Measurements from ENCODE around the gene DGUOK.

The DGUOK gene

GRCh38 chr2:73983322-73984202 lies 56.9 kb downstream of the DGUOK start:
- peak; percentile 45 for DNase-seq

- peak; percentile 34 for DNase-seq
Observed at GRCh38 chr2:73984203-73984921, 57.7 kb downstream of the DGUOK start, which contains the start of gene TET3. TSS of gene TET3 (plus strand) at chr2:73984910. CDS start at chr2:73986404, 1,494 bp downstream.

DNA sequence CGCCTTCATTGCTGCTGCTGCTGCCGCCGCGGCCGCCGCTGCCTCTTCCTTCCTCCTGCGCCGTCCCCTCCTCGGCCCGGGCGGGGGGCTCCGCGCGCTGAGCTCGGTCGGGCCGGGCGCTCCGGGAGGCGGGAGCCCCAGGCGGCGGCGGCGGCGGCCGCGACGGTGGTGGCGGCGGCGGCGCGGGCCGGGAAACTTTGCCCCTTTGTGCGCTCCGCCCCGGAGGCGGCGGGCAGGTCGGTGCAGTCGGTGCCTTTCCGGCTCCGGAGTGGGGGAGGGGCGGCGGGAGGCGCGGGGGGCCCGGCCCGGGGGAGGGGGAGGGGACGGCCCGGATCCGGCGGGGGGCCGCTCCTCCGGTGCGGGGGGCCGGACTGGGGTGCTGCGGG lies 58.2 kb downstream of the DGUOK start:
- peak; percentile 34 for DNase-seq

DNA sequence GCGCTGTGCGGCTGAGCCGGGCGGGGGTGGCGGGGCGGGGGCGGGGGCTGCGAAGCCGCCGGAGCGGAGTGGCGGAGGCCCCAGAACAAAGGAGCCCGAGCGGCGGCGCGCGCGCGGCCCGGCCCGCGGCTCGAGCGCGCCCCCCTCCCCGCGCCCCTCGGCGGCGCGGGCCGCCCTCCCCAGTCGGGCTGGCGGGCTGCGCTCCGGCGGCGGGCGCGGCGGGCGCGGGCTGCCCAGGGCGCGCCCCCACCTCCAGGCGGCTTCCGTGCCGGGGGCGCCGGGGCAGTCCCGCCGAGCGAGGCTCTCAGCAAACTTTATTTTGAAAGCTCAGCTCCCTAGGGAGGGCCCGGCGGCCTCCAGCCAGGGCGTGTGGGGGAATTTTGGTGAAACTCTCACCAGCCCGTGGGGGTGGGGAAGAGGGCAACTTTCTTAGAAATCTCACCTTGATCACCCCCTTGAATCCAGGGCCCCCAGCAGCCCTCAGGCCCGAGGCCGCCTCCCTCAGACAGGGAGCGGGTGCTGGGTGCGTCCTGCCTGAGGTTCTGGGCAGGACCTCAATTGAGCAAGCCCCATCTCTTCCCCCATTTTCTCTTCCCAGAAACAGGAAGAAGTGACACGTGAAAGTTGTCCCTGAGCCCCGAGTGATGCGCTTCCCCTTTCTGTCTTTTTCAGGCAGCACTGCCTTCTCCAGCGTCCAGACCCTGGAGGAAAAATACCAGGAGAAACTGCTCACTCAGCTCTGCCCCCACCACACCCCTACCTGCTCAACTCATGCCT lies 58.8 kb downstream of the DGUOK start:
- no peak for DNase-seq

DNA sequence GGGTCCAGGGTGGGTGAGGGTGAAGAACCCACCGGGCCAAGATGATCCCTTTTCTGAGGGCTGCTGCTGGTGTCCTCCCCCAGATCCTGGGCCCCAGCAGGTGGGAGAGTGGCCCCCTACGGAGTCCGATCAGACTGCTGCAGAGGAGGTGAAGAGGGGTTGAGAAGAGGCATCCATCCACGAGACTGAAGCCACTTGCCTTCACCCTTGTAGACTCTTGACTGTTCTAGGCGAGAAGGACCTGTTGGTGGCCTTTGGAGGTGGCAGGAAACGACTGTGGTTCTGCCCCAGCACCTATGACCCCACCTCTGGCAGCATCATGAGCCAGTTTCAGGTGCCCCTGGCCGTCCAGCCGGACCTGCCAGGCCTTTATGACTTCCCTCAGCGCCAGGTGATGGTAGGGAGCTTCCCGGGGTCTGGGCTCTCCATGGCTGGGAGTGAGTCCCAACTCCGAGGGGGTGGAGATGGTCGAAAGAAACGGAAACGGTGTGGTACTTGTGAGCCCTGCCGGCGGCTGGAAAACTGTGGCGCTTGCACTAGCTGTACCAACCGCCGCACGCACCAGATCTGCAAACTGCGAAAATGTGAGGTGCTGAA lies 59.5 kb downstream of the DGUOK start:
- DNase-seq = no peak

GRCh38 chr2:73987109-73987947 lies 60.6 kb downstream of the DGUOK start:
- DNase-seq = no peak

GRCh38 chr2:73987948-73988700 lies 61.4 kb downstream of the DGUOK start:
- no peak for DNase-seq

- no peak for DNase-seq
Observed at GRCh38 chr2:73989972-73990371, 63.3 kb downstream of the DGUOK start.

GRCh38 chr2:73990531-73990930 lies 63.9 kb downstream of the DGUOK start:
- no peak for DNase-seq

GRCh38 chr2:73992036-73992435 lies 65.4 kb downstream of the DGUOK start:
- DNase-seq = no peak

- no peak for DNase-seq
Observed at GRCh38 chr2:73993376-73993775, 66.7 kb downstream of the DGUOK start.

DNA sequence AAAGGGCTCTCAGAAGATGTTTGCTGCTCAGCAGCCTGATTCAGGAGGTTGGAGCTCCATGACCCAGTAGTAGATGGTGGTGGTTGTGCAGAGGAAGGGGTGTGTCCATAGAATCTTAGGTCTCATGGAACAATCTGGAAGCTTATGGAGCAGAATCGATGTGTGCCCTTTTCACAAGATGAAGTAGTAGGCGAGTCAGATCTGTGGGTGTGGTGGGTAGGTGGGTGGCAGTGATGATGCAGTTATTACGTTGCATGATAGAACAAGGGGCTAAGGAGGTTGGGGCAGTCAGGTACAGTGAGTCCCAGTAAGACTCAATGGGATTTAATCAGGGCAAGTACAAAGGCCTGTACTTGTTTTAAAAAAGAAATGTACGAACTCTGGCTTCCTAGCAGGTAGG lies 67.1 kb downstream of the DGUOK start:
- no peak for DNase-seq

- no peak for DNase-seq
Observed at GRCh38 chr2:73994178-73994831, 67.6 kb downstream of the DGUOK start.

DNA sequence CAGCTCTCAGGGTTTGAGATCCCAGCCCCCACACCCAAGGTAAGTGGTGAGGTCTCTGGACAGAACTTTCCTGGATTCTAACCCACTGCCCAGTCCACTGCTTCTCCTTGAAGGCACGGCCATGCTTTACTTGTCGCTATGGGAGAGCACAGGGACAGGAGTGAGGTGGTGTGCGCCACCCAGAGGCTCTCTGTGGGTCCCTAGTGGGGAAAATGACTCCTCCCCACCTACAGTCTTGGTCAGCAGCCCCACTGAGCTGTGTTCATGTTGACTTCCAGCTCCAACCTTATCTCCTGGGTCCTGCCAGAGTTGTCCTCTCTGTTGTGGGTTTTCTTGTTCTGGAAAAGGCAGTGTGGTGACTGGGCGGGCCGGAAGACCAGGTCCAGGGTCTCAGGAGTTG lies 69.1 kb downstream of the DGUOK start:
- no peak for DNase-seq

DNA sequence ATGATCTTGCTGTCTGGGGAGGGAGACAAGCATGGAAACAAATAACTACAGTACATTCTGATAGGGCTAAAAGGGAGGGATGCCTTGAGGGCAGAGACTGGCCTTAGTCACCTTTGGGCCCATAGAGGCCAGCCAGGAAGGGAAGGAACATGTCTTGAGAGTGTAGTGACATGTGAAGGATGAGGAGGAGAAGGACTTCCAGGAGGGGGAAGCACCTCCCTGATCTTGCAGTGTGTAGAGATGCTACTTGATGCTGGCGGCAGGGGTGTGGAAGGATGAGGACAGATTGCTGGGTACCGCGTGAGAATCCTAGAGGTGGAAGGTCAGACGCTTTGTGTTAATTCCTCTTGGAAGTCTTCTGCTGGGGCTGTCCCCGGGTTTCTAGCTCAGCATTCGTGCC lies 71.1 kb downstream of the DGUOK start:
- no peak for DNase-seq

DNA sequence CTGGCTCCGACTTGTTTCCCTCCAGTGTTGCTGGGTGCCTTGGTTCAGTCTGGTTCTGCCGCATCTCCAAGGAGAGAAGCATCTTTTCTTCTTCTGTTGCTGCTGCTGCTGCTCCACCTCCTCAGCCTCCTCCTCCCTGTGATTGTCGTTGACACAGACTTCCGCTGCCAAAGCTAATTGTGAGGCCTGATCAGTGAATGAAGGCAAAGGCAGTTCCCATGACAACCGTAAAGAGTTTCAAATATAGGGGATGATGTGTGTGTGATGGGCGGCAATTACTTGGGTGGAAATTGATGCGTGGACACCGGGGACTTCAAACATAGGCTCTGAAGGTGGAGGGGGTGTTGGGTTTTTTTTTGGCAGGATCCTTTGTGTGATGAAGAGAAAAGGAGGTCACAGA lies 71.8 kb downstream of the DGUOK start:
- no peak for DNase-seq

DNA sequence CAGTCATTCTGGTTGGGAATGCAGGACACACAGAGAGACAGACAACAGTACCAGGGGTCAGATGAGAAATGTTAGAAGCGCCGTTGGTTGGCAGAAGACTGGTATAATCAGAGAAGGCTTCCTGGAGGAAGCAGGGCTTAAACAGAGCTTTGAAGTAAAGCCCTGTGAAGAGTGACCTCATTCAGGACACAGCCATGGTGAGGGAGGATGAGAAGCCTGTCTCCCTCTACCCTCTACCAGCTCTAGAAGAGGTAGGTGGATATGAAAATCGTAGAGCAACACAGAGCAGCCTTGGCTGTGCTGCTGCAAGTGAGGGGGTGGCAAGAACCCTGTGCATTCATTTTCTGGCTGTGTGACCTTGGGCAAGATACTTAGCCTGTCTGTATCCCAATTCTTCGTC lies 72.3 kb downstream of the DGUOK start:
- DNase-seq = no peak

DNA sequence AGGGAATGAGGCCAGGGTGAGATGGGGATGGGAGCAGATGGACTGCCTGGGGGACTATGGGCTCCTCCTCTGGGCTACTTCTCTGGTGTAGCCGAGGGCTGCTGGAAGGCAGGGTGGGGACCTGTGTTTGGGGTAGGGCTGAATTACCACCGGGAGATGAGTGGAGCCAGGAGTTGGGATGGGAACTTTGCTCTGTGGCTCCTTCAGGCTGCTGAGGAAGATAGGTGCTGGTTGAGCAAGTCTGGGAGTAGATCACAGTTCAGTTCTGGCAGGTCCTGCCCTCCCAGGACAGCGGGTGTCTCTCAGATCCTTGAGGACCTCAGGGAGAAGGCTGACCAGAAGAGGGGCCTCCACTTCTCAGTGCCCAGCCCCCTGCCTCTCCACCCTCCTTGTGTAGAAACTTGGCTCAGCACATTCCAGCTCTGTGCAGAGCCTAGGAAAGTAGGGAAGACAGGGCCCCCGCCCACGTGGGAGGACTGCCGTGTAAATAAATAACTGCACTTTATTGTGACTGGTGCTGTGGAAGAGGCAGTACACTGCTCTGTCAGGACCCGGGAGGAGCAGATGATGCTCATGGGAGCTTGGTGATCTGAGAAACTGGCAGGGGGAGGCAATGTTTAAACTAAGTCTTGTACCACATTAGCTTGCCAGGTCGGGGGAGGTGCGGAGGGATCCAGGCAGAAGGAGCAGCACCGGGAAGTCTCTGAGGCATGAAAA lies 73.4 kb downstream of the DGUOK start:
- no peak for DNase-seq

DNA sequence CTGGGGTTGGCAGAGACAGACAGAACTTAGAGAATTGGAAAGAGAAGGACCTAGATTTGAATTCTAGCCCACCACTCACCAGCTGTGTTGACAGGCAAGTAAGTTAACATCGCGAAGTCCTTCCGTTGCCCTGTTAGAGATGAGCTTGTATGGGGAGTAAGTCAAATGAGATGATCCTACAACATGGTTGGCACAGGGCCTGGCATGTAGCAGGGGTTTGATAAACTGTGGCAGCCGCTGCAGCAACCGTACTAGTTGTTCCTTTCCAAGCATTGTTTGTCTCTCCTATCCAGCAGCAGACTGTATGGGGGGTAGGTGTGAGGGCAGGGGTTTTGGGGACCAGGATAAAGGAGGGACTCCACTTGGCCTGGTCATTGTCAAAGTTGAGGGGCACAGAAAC lies 74.0 kb downstream of the DGUOK start:
- DNase-seq = no peak

DNA sequence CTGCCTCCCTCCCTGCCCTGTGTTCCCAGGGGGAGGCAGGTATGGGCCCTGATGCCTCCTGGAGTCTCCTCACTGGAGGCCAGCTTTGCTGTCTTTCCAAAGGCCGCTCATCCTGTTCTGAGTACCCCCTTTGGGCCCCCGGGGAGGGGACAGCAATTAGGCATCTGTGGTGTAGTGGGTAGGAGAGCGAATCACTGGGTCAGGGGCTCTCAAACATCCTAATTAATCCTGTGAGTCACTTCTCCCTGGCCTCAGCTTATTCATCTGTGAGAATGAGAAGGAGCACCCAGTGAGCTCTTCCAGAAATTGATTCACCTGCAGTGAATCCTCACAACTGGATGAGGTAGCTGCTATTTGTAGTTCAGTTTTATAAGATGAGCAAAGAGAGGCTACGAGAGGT lies 74.4 kb downstream of the DGUOK start:
- DNase-seq = no peak
